ENCODE results near the gene CCDC88B.

CCDC88B gene

GRCh38 chr11:64294774-64295173, 45.2 kb upstream of the CCDC88B start:
- no peak overlapping the region for H3K4me3 ChIP-seq (ENCODE audit: low read depth, low read length)
- DNase-seq (ENCODE audit: low read depth), result no peak
- no peak for TF ChIP-seq CTCF (IDR thresholded peaks at IDR 0.05; ENCODE audit: insufficient read depth, low read depth, low read length, missing control alignments)

GRCh38 chr11:64295760-64296159, 44.2 kb upstream of the CCDC88B start:
- no peak overlapping the region for H3K4me3 ChIP-seq (ENCODE audit: low read depth, low read length)
- no peak for TF ChIP-seq CTCF (IDR thresholded peaks at IDR 0.05; ENCODE audit: insufficient read depth, low read depth, low read length, missing control alignments)
- no peak for DNase-seq (ENCODE audit: low read depth)

GRCh38 chr11:64296236-64296635, 43.8 kb upstream of the CCDC88B start:
- DNase-seq (ENCODE audit: low read depth), result no peak
- TF ChIP-seq CTCF (IDR thresholded peaks at IDR 0.05; ENCODE audit: insufficient read depth, low read depth, low read length, missing control alignments), result no peak
- H3K4me3 ChIP-seq (ENCODE audit: low read depth, low read length), result no peak overlapping the region

GRCh38 chr11:64296830-64297698, 42.9 kb upstream of the CCDC88B start:
- H3K4me3 ChIP-seq (ENCODE audit: low read depth, low read length), result no peak overlapping the region
- DNase-seq (ENCODE audit: low read depth), result no peak
- no peak for TF ChIP-seq CTCF (IDR thresholded peaks at IDR 0.05; ENCODE audit: insufficient read depth, low read depth, low read length, missing control alignments)

- no peak for TF ChIP-seq CTCF (IDR thresholded peaks at IDR 0.05; ENCODE audit: insufficient read depth, low read depth, low read length, missing control alignments)
- no peak for DNase-seq (ENCODE audit: low read depth)
- H3K4me3 ChIP-seq (ENCODE audit: low read depth, low read length), result no peak overlapping the region
Measured at GRCh38 chr11:64297699-64298358, 42.2 kb upstream of the CCDC88B start.

GRCh38 chr11:64298966-64299846, 40.8 kb upstream of the CCDC88B start:
- no peak for TF ChIP-seq CTCF (IDR thresholded peaks at IDR 0.05; ENCODE audit: insufficient read depth, low read depth, low read length, missing control alignments)
- DNase-seq (ENCODE audit: low read depth), result no peak
- no peak overlapping the region for H3K4me3 ChIP-seq (ENCODE audit: low read depth, low read length)
